Nephron (organoid): Measurements from ENCODE around the gene AKNA.

ENCODE experiments used
- H3K27ac Mint-ChIP-seq, 3 experiments: 2 replicates each; pipeline ENCODE4 v1.8.0; 2020; ENCODE audit warnings: mixed read lengths in 3 of 3, mild to moderate bottlenecking in 2 of 3, moderate library complexity in 1 of 3
- H3K27me3 Mint-ChIP-seq: 2 replicates; pipeline ENCODE4 v1.8.0; 2021; ENCODE audit warnings: low read depth, mild to moderate bottlenecking, moderate library complexity, mixed read lengths
- H3K36me3 Mint-ChIP-seq: 2 replicates; pipeline ENCODE4 v1.8.0; 2020; ENCODE audit warnings: low read depth, mixed read lengths
- H3K4me1 Mint-ChIP-seq: 2 replicates; pipeline ENCODE4 v1.8.0; 2020; ENCODE audit warnings: mixed read lengths
- H3K4me3 Mint-ChIP-seq, 3 experiments: 2 replicates each; pipeline ENCODE4 v1.8.0; 2020; ENCODE audit warnings: mild to moderate bottlenecking in 3 of 3, mixed read lengths in 3 of 3, moderate library complexity in 2 of 3
- H3K9me3 Mint-ChIP-seq: 2 replicates; pipeline ENCODE4 v1.8.0; 2020; ENCODE audit warnings: mixed read lengths
- TF ChIP-seq, protein P1 (sequence below), 3 experiments: fragments of 200-600 bp; sonication (generic); IDR thresholded peaks; one replicate each; pipeline ENCODE4 v1.5.0; 2021; ENCODE audit warnings: antibody characterized with exemption in 3 of 3; ENCODE audit not compliant: unreplicated experiment in 3 of 3

The AKNA gene

DNA sequence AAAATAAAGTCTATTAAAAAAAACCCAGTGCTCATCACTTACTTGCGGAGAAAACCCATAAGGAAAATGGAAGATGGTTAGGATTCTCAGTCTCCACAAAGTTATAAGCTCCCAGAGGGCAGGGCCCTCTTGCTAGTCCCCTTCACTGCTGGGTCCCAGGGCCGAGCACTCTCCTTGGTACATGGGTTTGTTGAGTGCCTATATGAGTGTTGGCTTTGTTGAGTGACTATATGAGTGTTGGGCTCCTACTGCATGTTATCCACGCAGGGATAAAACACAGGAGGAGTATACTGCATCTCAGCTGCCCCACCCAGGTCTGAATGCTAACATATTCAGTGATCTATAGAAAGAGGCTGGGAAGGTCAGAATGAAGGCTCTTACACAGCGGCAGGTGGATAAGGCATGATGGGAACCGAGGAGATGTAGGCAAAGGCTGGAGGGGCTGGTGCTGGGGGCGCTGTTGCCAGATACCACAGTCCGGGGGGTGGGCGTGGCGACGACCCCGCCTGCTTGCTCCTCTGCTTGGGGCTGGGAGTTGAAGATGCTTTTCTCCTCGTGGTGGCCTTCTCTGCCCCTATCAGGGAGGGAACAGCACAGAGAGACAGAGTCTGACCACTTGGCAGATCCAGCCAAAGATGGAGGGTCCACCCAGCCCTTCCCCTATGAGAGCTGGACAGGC is 46.5 kb downstream of the AKNA start:
- TF ChIP-seq, protein P1, sequence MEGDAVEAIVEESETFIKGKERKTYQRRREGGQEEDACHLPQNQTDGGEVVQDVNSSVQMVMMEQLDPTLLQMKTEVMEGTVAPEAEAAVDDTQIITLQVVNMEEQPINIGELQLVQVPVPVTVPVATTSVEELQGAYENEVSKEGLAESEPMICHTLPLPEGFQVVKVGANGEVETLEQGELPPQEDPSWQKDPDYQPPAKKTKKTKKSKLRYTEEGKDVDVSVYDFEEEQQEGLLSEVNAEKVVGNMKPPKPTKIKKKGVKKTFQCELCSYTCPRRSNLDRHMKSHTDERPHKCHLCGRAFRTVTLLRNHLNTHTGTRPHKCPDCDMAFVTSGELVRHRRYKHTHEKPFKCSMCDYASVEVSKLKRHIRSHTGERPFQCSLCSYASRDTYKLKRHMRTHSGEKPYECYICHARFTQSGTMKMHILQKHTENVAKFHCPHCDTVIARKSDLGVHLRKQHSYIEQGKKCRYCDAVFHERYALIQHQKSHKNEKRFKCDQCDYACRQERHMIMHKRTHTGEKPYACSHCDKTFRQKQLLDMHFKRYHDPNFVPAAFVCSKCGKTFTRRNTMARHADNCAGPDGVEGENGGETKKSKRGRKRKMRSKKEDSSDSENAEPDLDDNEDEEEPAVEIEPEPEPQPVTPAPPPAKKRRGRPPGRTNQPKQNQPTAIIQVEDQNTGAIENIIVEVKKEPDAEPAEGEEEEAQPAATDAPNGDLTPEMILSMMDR (IDR thresholded peaks at IDR 0.05; ENCODE audit: unreplicated experiment in 3 of 3), result no peak
- no peaks in the 10 kb centered on the region for H3K9me3 Mint-ChIP-seq
- no peaks in the 10 kb centered on the region for H3K4me1 Mint-ChIP-seq
- H3K27me3 Mint-ChIP-seq, result no peaks in the 10 kb centered on the region
- no peak overlapping the region for H3K4me3 Mint-ChIP-seq
- peaks cover 58% of the 10 kb centered on the region for H3K36me3 Mint-ChIP-seq
- H3K27ac Mint-ChIP-seq, result no peak overlapping the region

DNA sequence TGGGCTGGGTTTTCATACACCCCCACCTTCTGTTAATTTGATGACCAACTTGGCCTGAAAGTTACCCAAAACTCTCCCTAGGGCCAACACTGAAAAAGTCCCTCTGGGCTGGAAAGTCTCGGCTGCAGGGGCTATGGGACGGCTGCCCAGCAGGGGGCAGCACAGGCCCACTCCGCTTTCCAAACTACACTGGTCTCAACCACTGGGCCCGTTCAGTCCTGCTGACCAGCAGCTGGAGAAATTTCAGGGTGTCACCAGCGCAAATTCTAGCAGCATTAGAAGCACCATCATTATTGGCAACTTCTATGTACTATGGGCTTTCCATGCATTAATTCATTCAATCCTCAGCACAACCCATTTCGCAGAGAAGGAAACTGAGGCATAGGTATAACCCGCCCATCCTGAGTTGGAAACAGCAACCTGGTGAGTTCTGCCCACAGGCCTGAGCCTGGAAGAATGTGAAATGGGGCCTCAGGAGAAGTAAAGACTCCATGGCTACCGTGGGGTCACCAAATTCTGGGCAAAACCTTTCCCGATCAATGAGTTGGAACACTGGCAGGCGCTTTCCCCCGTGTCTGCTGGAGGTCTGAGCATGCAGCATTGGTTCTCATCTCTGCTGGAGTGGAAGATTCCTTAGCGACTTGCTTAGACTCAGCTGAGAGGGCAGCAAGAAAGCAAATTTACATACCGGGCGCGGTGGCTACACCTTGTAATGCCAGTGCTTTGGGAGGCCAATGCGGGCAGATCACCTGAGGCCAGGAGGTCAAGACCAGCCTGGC is 48.5 kb downstream of the AKNA start:
- TF ChIP-seq, protein P1 (IDR thresholded peaks at IDR 0.05; ENCODE audit: unreplicated experiment in 3 of 3), result peak; percentile 50 to 63 (median 51)
- Mint-ChIP-seq H3K4me1 (no peaks in the 10 kb centered on the region), H3K36me3 (peaks cover 50% of the 10 kb centered on the region), H3K27ac (no peak overlapping the region), H3K4me3 (no peak overlapping the region), H3K27me3 (no peaks in the 10 kb centered on the region), H3K9me3 (no peaks in the 10 kb centered on the region)

DNA sequence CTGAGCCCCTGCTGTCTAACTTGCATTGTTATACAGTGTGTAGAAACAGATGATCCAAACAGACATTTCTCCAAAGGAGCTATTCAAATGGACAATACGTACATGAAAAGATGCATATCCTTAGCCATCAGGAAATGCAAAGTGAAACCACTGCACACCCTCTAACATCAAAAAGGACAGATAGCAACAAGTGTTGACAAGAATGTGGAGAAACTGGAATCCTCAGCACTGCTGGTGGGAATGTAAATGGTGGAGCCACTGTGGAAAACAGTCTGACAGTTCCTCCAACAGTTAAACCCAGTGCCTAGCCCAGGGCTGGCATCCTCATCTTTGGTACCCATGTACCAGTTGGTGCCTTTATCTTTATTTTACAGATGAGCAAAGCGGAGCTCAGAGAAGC is 49.6 kb downstream of the AKNA start:
- no peak overlapping the region for H3K27ac Mint-ChIP-seq
- peaks cover 42% of the 10 kb centered on the region for H3K36me3 Mint-ChIP-seq
- TF ChIP-seq, protein P1 (IDR thresholded peaks at IDR 0.05; ENCODE audit: unreplicated experiment in 3 of 3), result no peak
- no peak overlapping the region for H3K4me3 Mint-ChIP-seq
- H3K4me1 Mint-ChIP-seq, result no peaks in the 10 kb centered on the region
- no peaks in the 10 kb centered on the region for H3K27me3 Mint-ChIP-seq
- no peaks in the 10 kb centered on the region for H3K9me3 Mint-ChIP-seq

DNA sequence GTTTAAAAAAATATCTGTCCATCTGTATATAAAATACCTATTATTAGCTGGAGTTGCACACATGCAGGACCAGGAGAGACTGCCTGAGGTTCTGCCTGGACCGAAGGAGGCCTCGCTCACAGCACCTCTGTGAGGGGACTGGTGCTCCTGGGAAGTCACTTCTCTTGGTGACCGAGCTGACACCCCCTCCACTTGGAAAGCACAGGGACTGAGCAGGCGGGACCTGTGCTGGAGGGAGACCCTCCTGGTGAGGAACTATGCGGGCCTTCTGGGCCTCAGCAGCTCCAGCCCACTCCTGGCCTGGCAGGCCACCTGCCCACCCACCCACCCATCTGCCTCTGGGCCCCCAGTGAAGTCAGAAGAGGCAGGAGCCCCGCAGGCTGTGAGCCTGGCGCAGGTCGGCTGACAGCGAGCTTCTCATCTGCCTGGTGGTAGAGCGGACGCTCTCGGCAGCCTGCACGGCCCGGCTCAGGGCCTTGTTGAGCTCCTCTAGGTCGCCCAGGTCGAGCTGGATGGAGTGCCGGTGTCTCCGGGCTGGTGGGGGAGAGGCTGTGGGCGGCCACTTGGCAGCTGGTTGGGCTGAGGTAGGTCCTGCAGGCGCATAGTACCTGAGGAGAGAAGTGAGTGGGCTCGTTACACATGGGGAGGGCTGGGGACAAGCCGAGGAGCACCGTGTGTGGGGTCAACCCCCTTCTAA is 50.9 kb downstream of the AKNA start:
- Mint-ChIP-seq H3K36me3 (peaks cover 37% of the 10 kb centered on the region), H3K27ac (no peak overlapping the region), H3K9me3 (no peaks in the 10 kb centered on the region), H3K27me3 (no peaks in the 10 kb centered on the region), H3K4me1 (no peaks in the 10 kb centered on the region), H3K4me3 (no peak overlapping the region)
- TF ChIP-seq, protein P1 (IDR thresholded peaks at IDR 0.05; ENCODE audit: unreplicated experiment in 3 of 3), result no peak

DNA sequence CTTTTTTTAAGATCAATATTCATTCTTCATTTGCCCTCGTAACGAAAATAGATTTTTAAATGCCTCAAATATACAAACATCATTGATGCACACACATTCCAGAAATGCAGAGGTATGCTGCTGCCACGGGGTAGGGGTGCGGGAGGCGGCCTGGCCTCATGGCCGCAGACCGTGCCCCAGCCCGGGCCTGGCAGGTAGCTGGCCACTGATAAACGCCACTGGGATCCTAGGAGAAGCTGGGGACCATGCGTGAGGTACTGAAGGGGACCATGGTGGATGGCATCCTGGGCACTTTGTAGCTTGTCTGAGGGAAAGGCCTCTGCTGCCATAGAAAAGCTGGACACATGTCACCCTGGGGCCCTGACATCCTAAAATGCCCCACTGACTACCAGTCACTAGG is 51.6 kb downstream of the AKNA start:
- H3K9me3 Mint-ChIP-seq, result no peaks in the 10 kb centered on the region
- H3K4me3 Mint-ChIP-seq, result no peak overlapping the region
- TF ChIP-seq, protein P1 (IDR thresholded peaks at IDR 0.05; ENCODE audit: unreplicated experiment in 3 of 3), result no peak
- H3K27me3 Mint-ChIP-seq, result no peaks in the 10 kb centered on the region
- no peak overlapping the region for H3K27ac Mint-ChIP-seq
- H3K36me3 Mint-ChIP-seq, result peaks cover 30% of the 10 kb centered on the region
- H3K4me1 Mint-ChIP-seq, result no peaks in the 10 kb centered on the region
